Dedifferentiated amniotic fluid mesenchymal stem cell (primary cell): Measurements from ENCODE around the gene WDR91.

Experiments
- DNase-seq: peaks from one replicate; pipeline ENCODE4 v3.0.0-alpha.2; 2016; ENCODE audit errors: extremely low spot score

The WDR91 gene

GRCh38 chr7:135211179-135211945 is at the start of gene WDR91:
Gene WDR91 (minus strand): TSS chr7:135211526. CDS start chr7:135211502, 24 bp downstream.
- peak; percentile 86 for DNase-seq

- no peak for DNase-seq
Observed at GRCh38 chr7:135260470-135260869, 49.1 kb upstream of the WDR91 start.

GRCh38 chr7:135259702-135260101 is 48.4 kb upstream of the WDR91 start:
- DNase-seq = no peak

- DNase-seq = no peak
Observed at GRCh38 chr7:135258585-135258984, 47.3 kb upstream of the WDR91 start.

GRCh38 chr7:135257790-135258189 is 46.5 kb upstream of the WDR91 start:
- DNase-seq = no peak

GRCh38 chr7:135253851-135254771 is 42.8 kb upstream of the WDR91 start:
- peak; percentile 62 for DNase-seq

GRCh38 chr7:135251496-135252391 is 40.4 kb upstream of the WDR91 start:
- DNase-seq = no peak

- no peak for DNase-seq
Observed at GRCh38 chr7:135248546-135248945, 37.2 kb upstream of the WDR91 start.

- DNase-seq = no peak
Observed at GRCh38 chr7:135247746-135248471, 36.6 kb upstream of the WDR91 start.

- no peak for DNase-seq
Observed at GRCh38 chr7:135246191-135246825, 35.0 kb upstream of the WDR91 start.

GRCh38 chr7:135245226-135246190 is 34.2 kb upstream of the WDR91 start:
- DNase-seq = no peak

- no peak for DNase-seq
Observed at GRCh38 chr7:135242096-135242684, 30.9 kb upstream of the WDR91 start.

- no peak for DNase-seq
Observed at GRCh38 chr7:135240441-135240840, 29.1 kb upstream of the WDR91 start.

- DNase-seq = no peak
Observed at GRCh38 chr7:135239263-135239662, 27.9 kb upstream of the WDR91 start.

- no peak for DNase-seq
Observed at GRCh38 chr7:135238112-135238744, 26.9 kb upstream of the WDR91 start.

GRCh38 chr7:135236727-135237126 is 25.4 kb upstream of the WDR91 start:
- DNase-seq = no peak

- DNase-seq = no peak
Observed at GRCh38 chr7:135235841-135236240, 24.5 kb upstream of the WDR91 start.

GRCh38 chr7:135234727-135235126 is 23.4 kb upstream of the WDR91 start:
- DNase-seq = no peak
